Islet of Langerhans (tissue), 1 donor: ENCODE measurements around the gene SEPTIN6.

ENCODE experiments used
- FAIRE-seq: peaks from one replicate; lab custom pipeline; 2011; peaks lifted over from hg19 to GRCh38; lab: Jason Lieb, UNC

The SEPTIN6 gene

DNA sequence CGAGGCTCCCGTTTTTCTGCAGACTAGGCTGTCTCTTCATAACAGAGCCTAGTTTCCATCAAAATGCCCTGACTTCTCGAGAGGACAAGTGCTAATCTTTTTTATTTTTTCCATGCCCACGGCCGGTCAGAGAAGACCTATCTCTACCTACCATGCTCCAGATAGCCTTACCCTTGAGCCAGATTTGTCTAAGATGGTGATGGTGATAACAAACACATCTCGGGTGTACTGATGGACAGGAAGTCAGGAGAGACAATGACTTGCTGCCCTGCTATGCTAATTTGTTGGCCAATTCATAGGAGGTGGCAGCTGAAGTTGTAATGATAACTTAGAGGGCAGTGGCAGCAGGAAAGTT lies 44.6 kb downstream of the SEPTIN6 start:
- no peak for FAIRE-seq

GRCh38 chrX:119647552-119648420 lies 45.2 kb downstream of the SEPTIN6 start:
- FAIRE-seq = no peak

- no peak for FAIRE-seq
These were observed 45.9 kb downstream of the SEPTIN6 start for GRCh38 chrX:119647089-119647488.

DNA sequence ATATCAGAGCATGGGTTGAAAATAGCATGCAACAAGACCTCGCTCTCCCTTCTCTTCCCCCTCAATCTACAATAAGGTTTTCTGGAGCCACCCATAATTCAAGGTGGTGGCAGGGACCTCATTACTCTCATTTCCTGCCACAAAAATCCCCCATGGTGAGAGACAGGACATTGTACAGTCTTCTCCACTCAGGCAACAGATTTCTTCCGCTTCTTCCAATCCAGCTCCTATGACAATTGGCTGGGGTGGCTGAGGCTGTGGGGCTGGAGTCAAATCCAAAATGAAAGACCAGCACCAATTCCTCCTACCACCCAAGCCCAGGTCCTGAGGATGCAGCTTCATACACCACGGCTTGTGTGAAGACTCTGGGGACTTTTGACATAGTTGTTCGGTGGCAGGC lies 46.5 kb downstream of the SEPTIN6 start:
- FAIRE-seq = no peak

GRCh38 chrX:119643696-119644095 lies 49.3 kb downstream of the SEPTIN6 start:
- FAIRE-seq = no peak
